ENCODE results near the gene GARNL3. TPM values are rescaled to one million over a fixed set of nuclear protein-coding genes. Genes with fewer than 3 reads are reported as not detected.

The GARNL3 gene
- total RNA-seq, 1 donor from 2014 or later: 10.4 TPM

GRCh38 chr9:127404631-127405030, 140.1 kb downstream of the GARNL3 start:
- no peak for DNase-seq (ENCODE audit: low read depth)
- H3K4me3 ChIP-seq (ENCODE audit: low read depth, low read length): no peak overlapping the region
- TF ChIP-seq CTCF (conservative IDR thresholded peaks at IDR 0.05; ENCODE audit: low read depth, low read length): no peak

- DNase-seq (ENCODE audit: low read depth): no peak
- no peak for TF ChIP-seq CTCF (conservative IDR thresholded peaks at IDR 0.05; ENCODE audit: low read depth, low read length)
- H3K4me3 ChIP-seq (ENCODE audit: low read depth, low read length): no peak overlapping the region
Measured at GRCh38 chr9:127405344-127406125, 141.0 kb downstream of the GARNL3 start.

GRCh38 chr9:127406799-127407491, 142.4 kb downstream of the GARNL3 start:
- H3K4me3 ChIP-seq (ENCODE audit: low read depth, low read length): no peak overlapping the region
- no peak for TF ChIP-seq CTCF (conservative IDR thresholded peaks at IDR 0.05; ENCODE audit: low read depth, low read length)
- no peak for DNase-seq (ENCODE audit: low read depth)

DNA sequence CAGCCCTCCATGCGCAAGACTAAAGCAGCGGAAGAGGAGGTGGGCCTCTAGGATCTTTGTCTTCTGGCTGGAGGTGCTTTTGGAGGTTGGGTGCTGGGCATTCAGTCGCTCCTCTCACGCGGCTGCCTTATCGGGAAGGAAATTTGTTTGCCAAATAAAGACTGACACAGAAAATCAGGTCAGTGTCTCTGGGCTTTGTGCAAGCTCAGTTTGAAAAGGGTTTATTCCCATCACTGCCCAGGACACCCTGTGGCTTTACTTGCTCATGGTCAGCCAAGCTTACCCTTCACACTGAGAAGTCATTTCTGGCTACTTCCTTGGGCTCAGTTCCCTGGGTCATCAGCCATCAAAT, 142.9 kb downstream of the GARNL3 start:
- no peak overlapping the region for H3K4me3 ChIP-seq (ENCODE audit: low read depth, low read length)
- no peak for DNase-seq (ENCODE audit: low read depth)
- TF ChIP-seq CTCF (conservative IDR thresholded peaks at IDR 0.05; ENCODE audit: low read depth, low read length): no peak

GRCh38 chr9:127411122-127411521, 146.5 kb downstream of the GARNL3 start:
- no peak for DNase-seq (ENCODE audit: low read depth)
- H3K4me3 ChIP-seq (ENCODE audit: low read depth, low read length): no peak overlapping the region
- TF ChIP-seq CTCF (conservative IDR thresholded peaks at IDR 0.05; ENCODE audit: low read depth, low read length): no peak

GRCh38 chr9:127415141-127415540, 150.6 kb downstream of the GARNL3 start:
- H3K4me3 ChIP-seq (ENCODE audit: low read depth, low read length): no peak overlapping the region
- no peak for DNase-seq (ENCODE audit: low read depth)
- TF ChIP-seq CTCF (conservative IDR thresholded peaks at IDR 0.05; ENCODE audit: low read depth, low read length): no peak
